Vagina (tissue), 2 donors: ENCODE results near the gene PTPRN2. TPM values are rescaled to one million over a fixed set of nuclear protein-coding genes. Genes with fewer than 3 reads are reported as not detected.

Experiments used
- DNase-seq, 2 donors: peaks; one replicate each; pipeline ENCODE4 v3.0.0-alpha.2; 2017; ENCODE audit errors: extremely low spot score in 2 of 2
- H3K27ac ChIP-seq: fragments of 200-600 bp; sonication (generic); one replicate; pipeline ENCODE4 v1.5.1; 2019
- H3K27me3 ChIP-seq: fragments of 200-600 bp; sonication (generic); one replicate; pipeline ENCODE4 v1.5.1; 2019
- H3K36me3 ChIP-seq, 2 donors: fragments of 200-600 bp; sonication (generic); one replicate each; pipeline ENCODE4 v1.5.1; 2017 to 2019
- H3K4me1 ChIP-seq: fragments of 200-600 bp; sonication (generic); one replicate; pipeline ENCODE4 v1.5.1; 2019
- H3K4me3 ChIP-seq, 2 donors: fragments of 200-600 bp; sonication (generic); 1 replicate in 1 of 2; 2 replicates in 1 of 2; pipeline ENCODE4 v1.5.1; 2016 to 2019
- H3K9me3 ChIP-seq: fragments of 200-600 bp; sonication (generic); one replicate; pipeline ENCODE4 v1.5.1; 2019
- POLR2A ChIP-seq, 2 donors: fragments of 450-650 bp; IDR thresholded peaks; one replicate each; pipeline ENCODE4 v1.6.1; 2017; ENCODE audit warnings: antibody characterized with exemption in 2 of 2, mild to moderate bottlenecking in 2 of 2, moderate library complexity in 2 of 2
- POLR2AphosphoS5 ChIP-seq, 2 donors: sonication (generic); formaldehyde crosslinking; IDR thresholded peaks; one replicate each; pipeline ENCODE4 v1.9.0; 2017; ENCODE audit warnings: antibody characterized with exemption in 2 of 2, mild to moderate bottlenecking in 2 of 2, low read depth in 1 of 2; ENCODE audit not compliant: insufficient read depth in 1 of 2
- intact Hi-C: fragments of 100-400 bp; cut with DNase I; formaldehyde crosslinking; loops from one replicate; pipeline ENCODE4 v1.15.1; 2023
- total RNA-seq: library from RNA; depleted of rRNA; stranded (reverse); fragments of >200 nt; gene quantifications from one replicate; pipeline ENCODE4 v1.2.3, GENCODE V29; 2016
- TF ChIP-seq, protein P1 (sequence below), 3 experiments: fragments of 450-650 bp in 2 of 3; fragments of 200-600 bp in 1 of 3; sonication (generic) in 1 of 3; IDR thresholded peaks; one replicate each; pipeline ENCODE4 v1.5.1; 2017 to 2019; ENCODE audit warnings: antibody characterized with exemption in 3 of 3, mild to moderate bottlenecking in 2 of 3, moderate library complexity in 2 of 3

PTPRN2 gene
- total RNA-seq, 1 donor from 2014 or later: 7.4 TPM

- intact Hi-C loops: no loop called here
- Histone ChIP-seq H3K4me1 (no peaks in the 10 kb centered on the region), H3K36me3 (no peaks in the 10 kb centered on the region), H3K9me3 (no peaks in the 10 kb centered on the region), H3K27me3 (no peaks in the 10 kb centered on the region), H3K27ac (no peak overlapping the region), H3K4me3 (no peak overlapping the region)
- TF ChIP-seq POLR2AphosphoS5 (IDR thresholded peaks at IDR 0.05; ENCODE audit: insufficient read depth in 1 of 2, low read depth in 1 of 2) (no peak), POLR2A (IDR thresholded peaks at IDR 0.05) (no peak)
- TF ChIP-seq, protein P1, sequence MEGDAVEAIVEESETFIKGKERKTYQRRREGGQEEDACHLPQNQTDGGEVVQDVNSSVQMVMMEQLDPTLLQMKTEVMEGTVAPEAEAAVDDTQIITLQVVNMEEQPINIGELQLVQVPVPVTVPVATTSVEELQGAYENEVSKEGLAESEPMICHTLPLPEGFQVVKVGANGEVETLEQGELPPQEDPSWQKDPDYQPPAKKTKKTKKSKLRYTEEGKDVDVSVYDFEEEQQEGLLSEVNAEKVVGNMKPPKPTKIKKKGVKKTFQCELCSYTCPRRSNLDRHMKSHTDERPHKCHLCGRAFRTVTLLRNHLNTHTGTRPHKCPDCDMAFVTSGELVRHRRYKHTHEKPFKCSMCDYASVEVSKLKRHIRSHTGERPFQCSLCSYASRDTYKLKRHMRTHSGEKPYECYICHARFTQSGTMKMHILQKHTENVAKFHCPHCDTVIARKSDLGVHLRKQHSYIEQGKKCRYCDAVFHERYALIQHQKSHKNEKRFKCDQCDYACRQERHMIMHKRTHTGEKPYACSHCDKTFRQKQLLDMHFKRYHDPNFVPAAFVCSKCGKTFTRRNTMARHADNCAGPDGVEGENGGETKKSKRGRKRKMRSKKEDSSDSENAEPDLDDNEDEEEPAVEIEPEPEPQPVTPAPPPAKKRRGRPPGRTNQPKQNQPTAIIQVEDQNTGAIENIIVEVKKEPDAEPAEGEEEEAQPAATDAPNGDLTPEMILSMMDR (IDR thresholded peaks at IDR 0.05): no peak
- no peak for DNase-seq
These were observed 30.7 kb downstream of the PTPRN2 start for GRCh38 chr7:158556721-158557440.

- Histone ChIP-seq H3K4me3 (no peak overlapping the region), H3K27ac (no peak overlapping the region), H3K36me3 (no peaks in the 10 kb centered on the region), H3K27me3 (no peaks in the 10 kb centered on the region), H3K4me1 (no peaks in the 10 kb centered on the region), H3K9me3 (no peaks in the 10 kb centered on the region)
- DNase-seq: no peak
- TF ChIP-seq POLR2A (IDR thresholded peaks at IDR 0.05) (no peak), POLR2AphosphoS5 (IDR thresholded peaks at IDR 0.05; ENCODE audit: insufficient read depth in 1 of 2, low read depth in 1 of 2) (no peak)
- TF ChIP-seq, protein P1 (IDR thresholded peaks at IDR 0.05): no peak
- intact Hi-C loops: no loop called here
These were observed 32.5 kb downstream of the PTPRN2 start for GRCh38 chr7:158555034-158555520.

GRCh38 chr7:158550886-158551452, 36.7 kb downstream of the PTPRN2 start:
- Histone ChIP-seq H3K9me3 (no peaks in the 10 kb centered on the region), H3K27ac (no peak overlapping the region), H3K36me3 (no peaks in the 10 kb centered on the region), H3K27me3 (no peaks in the 10 kb centered on the region), H3K4me1 (no peaks in the 10 kb centered on the region), H3K4me3 (no peak overlapping the region)
- DNase-seq: no peak
- TF ChIP-seq POLR2AphosphoS5 (IDR thresholded peaks at IDR 0.05; ENCODE audit: insufficient read depth in 1 of 2, low read depth in 1 of 2) (no peak), POLR2A (IDR thresholded peaks at IDR 0.05) (no peak)
- TF ChIP-seq, protein P1 (IDR thresholded peaks at IDR 0.05): no peak
- intact Hi-C loops: no loop called here

DNA sequence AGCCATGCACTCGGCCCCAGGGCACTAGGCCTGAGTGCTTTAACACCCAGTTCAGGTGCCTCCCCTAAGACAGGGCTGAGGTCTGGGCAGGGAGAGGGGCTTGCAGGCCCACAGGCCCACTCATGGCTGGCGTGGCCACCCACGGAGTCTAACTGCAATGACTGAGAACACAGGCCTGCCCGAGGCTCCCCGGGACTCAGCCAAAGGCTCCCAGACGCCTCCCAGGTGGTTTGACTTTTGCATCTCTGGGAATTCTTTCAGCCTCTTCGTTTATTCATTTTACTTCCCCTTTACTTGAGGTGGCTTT, 37.3 kb downstream of the PTPRN2 start:
- intact Hi-C loops: no loop called here

More for the DNA sequence above, 37.3 kb downstream of the PTPRN2 start:
- H3K4me3 ChIP-seq: no peak overlapping the region
- no peaks in the 10 kb centered on the region for H3K27me3 ChIP-seq
- DNase-seq: no peak
- no peaks in the 10 kb centered on the region for H3K4me1 ChIP-seq
- TF ChIP-seq POLR2A (IDR thresholded peaks at IDR 0.05) (no peak), POLR2AphosphoS5 (IDR thresholded peaks at IDR 0.05; ENCODE audit: insufficient read depth in 1 of 2, low read depth in 1 of 2) (no peak)
- TF ChIP-seq, protein P1 (IDR thresholded peaks at IDR 0.05): no peak
- no peak overlapping the region for H3K27ac ChIP-seq
- H3K36me3 ChIP-seq: no peaks in the 10 kb centered on the region
- H3K9me3 ChIP-seq: no peaks in the 10 kb centered on the region
